GM18909 (cell line): ENCODE data around the gene DGKE.

Source experiments
- ATAC-seq: cut with Tn5 transposase; IDR thresholded peaks from one replicate; pipeline ENCODE4 v1.9.1; 2021; ENCODE audit warnings: mild to moderate bottlenecking; ENCODE audit not compliant: unreplicated experiment, poor library complexity

Gene DGKE

DNA sequence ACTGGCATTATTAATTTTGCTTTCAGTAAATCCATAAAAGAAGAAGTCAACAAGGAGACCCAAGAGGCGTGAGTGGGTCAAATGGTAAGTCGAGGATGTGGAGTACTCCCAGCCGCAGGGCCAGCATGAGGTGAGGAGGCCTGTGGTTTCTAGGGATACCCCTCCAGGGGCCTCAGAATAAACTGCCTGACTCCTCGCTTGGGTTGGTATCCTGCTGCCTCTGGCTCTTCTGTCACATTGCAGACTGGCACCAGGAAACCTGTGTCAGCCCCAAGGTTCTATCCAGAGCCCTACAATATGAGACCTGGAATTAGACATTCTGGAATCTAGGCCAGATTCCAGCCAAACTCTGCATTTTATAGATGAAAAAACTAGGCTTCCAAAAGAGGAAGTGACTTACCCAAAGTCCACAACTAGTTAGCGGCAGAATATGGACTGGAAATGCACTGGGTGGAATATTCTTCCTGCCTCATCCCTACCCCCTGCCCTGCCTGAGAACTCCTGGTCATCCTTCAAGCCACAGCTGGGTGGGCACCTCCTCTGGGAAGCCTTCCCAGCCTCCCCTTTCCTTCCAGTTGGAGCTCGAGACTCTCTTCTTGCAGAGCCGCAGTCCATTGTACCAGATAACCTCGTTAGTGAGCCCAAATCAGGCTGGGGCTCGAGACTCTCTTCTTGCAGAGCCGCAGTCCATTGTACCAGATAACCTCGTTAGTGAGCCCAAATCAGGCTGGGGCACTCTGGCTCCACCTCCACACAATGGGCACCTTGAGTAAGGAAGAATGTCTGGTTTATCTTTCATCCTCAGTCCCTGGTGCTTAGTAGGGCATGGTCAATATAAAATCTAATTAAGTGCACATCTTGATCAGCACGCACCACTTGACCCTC is 22.8 kb upstream of the DGKE start:
- ATAC-seq = no peak

DNA sequence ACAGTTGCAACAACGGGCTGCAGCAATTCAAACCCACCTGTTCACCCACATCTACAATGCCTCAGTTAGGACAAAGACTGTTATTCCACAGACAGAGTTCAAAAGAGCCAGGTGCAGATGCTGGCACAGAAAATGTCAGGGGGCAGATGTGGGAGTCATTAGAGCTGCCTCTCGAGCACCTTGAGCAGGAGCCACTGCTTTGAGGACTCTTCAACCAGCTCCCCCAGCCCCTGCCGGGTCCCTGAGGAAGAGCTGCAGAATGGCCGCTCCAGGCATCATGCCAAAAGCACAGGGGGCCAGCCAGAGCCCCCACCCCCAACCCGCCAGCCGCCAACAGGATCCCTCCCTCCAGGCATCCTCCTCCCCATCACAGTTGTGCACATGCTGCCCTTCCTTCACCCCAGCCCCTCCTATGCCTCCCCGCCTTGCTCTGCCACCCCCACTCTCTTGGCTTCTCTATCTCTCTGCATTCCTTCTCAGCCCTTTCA is 21.0 kb upstream of the DGKE start:
- ATAC-seq = no peak

GRCh38 chr17:56815711-56816110 is 18.2 kb upstream of the DGKE start:
- no peak for ATAC-seq

DNA sequence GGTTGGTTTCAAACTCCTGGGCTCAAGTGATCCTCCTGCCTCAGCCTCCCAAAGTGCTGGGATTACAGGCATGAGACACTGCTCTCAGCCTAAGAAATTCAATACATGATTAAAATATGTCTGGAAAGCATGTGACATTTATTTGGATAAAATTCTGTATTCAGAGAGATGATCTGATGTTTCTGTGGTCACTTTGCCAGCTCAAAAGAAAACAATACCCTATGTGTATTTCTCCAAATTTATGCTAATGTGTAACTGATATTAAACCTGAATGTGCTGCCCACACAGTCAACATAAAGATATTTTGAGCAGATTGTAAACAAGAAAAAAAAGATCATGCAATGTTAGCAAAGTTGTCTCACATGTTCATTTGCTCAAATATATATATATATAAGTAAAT is 16.9 kb upstream of the DGKE start:
- no peak for ATAC-seq

- ATAC-seq = no peak
Observed at GRCh38 chr17:56819030-56819429, 14.9 kb upstream of the DGKE start.

DNA sequence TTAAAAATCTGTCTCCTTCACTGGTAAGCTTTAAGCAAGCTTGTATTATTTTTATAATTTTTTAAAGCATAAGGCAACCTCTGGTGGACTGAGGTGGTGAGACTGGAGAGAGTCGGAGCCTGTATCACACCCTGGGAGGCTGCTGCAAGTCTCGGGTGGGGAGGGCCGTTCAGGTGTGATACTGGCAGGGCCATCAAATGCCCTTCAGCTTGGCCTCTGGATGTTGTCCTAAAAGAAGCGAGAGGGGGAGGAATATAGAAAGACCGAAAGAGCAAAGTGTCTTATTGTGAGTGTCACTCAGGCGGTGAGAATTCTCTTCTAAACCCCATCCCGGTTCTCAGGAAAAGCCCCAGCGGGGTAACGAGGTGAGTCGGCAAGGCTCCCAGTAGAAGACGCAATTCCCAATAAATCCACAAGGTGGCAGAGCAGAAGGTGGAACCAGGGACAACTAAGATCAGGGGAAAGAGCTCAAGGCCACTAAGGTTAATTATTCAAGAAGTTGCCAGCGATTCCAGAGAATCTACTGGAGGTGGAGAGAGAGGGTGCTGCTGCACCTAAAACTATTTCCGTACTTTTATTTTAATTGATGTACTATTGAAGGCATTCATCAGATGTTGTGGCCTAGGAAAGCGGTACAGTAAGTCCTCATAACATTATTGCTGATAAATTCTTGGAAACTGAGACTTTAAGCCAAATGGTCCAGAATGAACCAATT is 14.4 kb upstream of the DGKE start:
- peak; percentile 74 for ATAC-seq

DNA sequence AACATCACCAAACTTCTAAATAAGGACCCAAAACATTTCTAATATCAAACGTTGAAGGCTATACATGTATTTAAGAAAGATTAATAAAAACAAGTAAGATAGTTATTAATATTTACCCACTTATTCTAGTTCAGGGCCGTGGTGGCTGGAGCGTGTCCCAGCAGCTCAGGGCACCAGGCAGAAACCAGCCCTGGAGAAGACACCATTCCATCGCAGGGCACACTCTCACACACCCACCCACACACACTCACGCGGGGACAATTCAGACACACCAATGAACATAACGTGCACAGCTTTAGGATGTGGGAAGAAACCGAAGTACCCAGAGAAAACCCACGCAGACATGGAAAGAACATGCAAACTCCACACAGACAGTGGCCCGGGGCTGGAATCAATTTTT is 13.7 kb upstream of the DGKE start:
- no peak for ATAC-seq

DNA sequence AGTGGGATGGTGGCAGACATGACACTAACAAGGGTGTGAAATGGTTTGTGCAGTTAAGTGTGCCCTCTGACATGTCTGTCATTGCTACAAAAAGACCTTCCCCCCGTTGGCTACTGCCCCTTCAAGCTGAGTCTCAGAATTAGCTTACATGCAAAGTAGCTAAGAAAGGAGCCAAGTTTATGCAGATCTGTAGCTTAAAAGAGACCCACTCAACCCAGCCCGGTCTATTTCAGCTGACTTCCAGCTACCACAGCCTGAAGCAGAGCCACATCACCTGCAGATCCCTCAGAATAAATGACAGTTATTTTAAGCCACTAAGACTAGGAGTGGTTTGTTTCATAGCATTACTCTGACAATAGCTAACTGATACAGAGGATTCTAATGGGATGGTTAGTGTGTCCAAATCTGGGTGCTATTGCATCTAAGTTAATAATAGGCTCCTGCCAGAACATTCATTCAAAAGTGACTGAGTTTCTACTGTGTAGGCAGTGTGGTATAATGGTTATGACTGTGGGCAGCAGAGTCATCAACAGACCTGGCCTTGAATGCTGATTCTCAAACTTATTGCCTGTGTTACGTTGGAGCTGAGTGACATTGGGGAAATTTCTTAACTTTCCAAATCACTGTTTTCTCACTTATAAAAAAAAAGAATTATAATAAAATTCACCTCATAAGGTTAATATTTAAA is 12.0 kb upstream of the DGKE start:
- ATAC-seq = no peak

DNA sequence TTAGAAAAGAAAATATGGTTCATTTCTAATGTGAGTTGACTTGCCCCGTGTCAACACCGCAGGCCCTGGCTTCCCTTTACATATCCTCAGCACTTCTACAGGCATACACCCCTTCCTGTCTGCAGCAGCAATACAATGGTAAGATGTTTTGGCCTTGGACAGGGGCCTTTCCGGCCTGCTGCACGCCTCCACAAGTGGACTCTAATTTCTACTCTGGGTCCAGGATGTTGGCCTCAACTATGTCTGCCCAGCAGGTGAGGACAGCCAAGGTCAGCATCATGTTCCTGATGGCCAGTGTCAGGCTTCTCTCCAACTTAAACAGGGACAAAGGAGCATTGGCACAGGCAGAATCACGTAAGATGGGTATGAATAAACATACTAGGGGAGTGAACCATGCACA is 11.2 kb upstream of the DGKE start:
- no peak for ATAC-seq

- no peak for ATAC-seq
Observed at GRCh38 chr17:56823848-56824247, 10.1 kb upstream of the DGKE start.

GRCh38 chr17:56824503-56824902 is 9.4 kb upstream of the DGKE start:
- ATAC-seq = no peak

DNA sequence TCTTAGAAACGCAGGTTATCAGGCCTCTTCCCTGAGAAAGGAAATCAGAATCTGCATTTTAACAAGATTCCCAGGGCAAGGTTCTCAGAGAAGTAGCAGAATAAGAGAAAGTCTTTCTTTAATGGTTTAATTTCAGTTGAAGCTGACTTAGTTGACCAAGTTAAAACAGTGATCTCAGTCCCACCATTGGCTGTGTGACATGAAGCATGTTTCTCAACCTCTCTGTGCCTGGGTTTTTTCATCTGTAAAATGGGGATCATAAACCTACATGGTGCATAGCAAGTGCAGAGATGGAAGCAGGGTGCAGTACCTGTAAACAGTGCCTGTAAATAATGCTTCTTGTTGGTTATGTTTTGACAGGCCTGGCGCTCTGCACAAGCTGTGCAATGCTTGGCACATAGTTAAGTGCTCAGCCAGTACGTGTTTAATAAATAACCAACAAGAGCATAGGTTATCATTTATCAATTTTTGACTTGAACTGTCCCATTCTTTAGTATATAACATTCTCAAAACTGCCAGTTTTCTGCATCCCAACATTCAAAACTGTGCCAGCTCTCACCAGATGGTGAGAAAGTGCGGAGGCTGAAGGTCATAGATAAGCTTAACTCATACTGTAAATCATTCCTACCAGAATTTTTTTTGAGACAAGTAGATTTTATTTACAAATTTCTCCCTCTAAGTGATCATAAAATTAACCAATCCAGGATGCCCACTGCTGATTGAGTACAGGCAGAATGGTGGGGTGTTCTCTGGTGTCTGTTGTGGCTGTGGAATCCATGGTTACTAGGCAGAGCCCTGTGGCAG is 7.1 kb upstream of the DGKE start:
- ATAC-seq = no peak

GRCh38 chr17:56830726-56831368 is 3.1 kb upstream of the DGKE start:
- no peak for ATAC-seq

DNA sequence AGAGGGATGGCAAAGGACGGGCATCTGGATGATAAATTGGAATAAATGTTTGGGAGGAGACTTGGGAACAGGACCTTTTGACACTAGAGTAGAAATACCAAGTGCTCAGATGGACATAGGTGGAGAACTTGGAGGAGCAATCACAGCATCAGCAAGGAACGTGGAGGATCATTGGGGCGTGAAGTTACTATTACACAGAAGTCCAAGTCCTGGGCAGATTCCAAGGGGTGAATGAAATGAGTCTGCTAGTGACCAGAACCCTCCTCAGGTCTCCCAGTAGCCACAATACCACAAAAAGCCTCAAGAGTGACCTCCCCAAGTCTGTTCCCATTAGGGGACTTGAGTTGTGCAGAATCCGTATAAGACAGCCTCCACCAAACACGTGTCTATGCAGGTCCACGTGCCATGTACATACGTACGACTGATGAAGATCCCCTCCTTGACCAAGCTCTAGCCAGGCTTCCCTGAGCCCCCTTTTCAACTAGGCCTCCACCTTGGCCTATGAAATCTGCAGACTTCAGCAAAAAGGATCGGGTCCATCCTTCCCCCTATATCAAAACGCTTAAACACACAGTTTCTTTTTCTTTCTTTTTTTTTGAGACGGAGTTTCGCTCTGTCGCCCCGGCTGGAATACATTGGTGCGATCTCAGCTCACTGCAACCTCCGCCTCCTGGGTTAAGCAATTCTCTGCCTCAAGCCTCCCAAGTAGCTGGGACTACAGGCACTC is 2.4 kb upstream of the DGKE start:
- ATAC-seq = no peak

DNA sequence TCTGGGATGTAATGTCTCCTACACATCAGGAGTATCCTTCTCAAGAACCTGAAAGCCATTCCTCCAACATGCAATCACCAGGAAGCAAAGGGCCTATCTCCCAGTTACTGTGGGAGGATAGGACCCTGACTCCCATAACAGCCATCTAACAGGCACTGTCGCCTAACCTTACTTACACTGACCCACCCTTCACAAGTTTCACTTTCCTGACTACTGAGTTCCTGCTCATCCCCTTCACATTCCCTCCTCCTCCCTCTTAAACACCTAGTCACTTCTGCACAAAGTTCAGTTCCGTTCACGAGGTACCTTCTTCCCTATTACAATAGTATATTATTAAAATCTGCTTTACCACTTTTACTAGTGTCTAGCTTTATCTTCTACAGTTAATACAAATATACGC is 1.5 kb upstream of the DGKE start:
- ATAC-seq = no peak

DNA sequence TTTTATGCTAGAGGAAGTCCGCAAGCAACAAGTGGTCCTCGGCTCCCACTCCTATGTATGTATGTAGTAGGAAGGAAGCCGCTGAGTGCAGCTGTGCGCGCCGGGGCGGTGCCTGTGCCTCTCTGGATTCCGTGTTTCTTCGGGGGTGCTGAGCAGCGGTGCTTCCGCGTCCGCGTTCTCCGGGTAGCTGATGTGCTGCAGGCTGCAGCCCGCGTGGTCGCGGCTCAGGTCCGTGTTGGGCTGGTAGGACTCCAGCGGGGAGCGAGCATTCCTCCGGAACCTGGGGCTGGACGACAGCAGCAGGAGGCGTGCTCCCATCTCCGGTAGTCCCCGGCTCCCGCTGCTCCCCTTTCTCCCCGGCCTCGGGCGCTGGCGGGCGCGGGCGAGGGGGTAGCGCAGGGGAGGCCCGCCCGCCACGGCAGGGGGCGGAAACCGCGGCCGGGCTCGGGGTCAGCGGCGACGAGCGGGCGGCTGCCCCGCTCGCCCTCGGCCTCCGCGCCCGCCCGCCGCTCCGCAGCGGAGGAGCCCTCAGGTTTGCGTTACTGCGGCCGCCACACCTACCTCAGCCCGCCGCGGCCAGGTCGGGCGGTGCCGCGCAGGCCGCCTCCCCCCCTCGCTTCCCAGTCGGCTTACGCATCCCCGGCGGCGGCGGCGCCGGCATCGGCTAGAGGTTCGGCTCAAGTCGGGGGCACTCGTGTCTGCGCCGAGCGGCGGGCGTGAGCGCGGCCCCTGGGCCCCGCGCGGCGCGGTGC is 718 bp upstream of the DGKE start:
- peak; percentile 55 for ATAC-seq

- ATAC-seq = peak; percentile 36
Observed at GRCh38 chr17:56834380-56835263, 671 bp downstream of the DGKE start.

DNA sequence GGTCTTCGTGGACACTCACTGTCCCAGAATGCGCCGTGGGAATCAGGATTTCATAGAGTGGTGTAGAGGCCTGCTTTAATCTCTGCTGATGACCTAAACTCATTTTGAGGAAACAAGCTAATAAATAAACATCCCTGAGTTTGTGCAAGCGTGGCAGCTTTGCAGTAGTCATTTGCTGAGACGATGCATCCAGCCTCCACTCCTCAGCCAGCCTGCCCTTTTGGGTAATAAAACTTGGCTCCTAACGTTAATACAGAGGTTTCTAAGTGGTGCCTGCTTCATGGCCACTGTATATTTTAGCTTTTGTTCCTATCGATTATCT is 1.3 kb downstream of the DGKE start:
- no peak for ATAC-seq
